H9 (cell line): ENCODE measurements around the gene TM9SF2. TPM values are rescaled to one million over a fixed set of nuclear protein-coding genes. Genes with fewer than 3 reads are reported as not detected.

Experiments used
- DNase-seq: peaks from one replicate; pipeline ENCODE4 v3.0.0-alpha.2; 2017
- H2AFZ ChIP-seq: one replicate; pipeline ENCODE4 v1.6.1; 2013; ENCODE audit warnings: mild to moderate bottlenecking, low read length, control low read depth, moderate library complexity
- H2AK5ac ChIP-seq: 2 replicates; pipeline ENCODE4 v1.6.1; 2013; ENCODE audit warnings: low read length, control low read depth, mixed read lengths; ENCODE audit not compliant: insufficient read length
- H2BK120ac ChIP-seq: one replicate; pipeline ENCODE4 v1.6.1; 2013; ENCODE audit warnings: low read depth, mild to moderate bottlenecking, low read length, control low read depth, inconsistent platforms; ENCODE audit not compliant: poor library complexity, severe bottlenecking
- H2BK12ac ChIP-seq: 2 replicates; pipeline ENCODE4 v1.6.1; 2013; ENCODE audit warnings: low read length, control low read depth, mixed read lengths, low read depth; ENCODE audit not compliant: insufficient read length
- H2BK15ac ChIP-seq: 2 replicates; pipeline ENCODE4 v1.6.1; 2013; ENCODE audit warnings: low read depth, low read length, control low read depth
- H2BK20ac ChIP-seq: one replicate; pipeline ENCODE4 v1.6.1; 2013; ENCODE audit warnings: low read depth, mild to moderate bottlenecking, low read length, control low read depth, inconsistent platforms; ENCODE audit not compliant: poor library complexity, severe bottlenecking
- H2BK5ac ChIP-seq: 2 replicates; pipeline ENCODE4 v1.6.1; 2013; ENCODE audit warnings: low read length, control low read depth, mixed read lengths; ENCODE audit not compliant: insufficient read length
- H3K14ac ChIP-seq: 2 replicates; pipeline ENCODE4 v1.6.1; 2013; ENCODE audit warnings: low read length, control low read depth; ENCODE audit not compliant: insufficient read depth
- H3K18ac ChIP-seq: 2 replicates; pipeline ENCODE4 v1.6.1; 2013; ENCODE audit warnings: low read depth, mild to moderate bottlenecking, mixed read lengths, low read length, control low read depth; ENCODE audit not compliant: insufficient read length
- H3K23ac ChIP-seq: 2 replicates; pipeline ENCODE4 v1.6.1; 2013; ENCODE audit warnings: low read length, control low read depth, mixed read lengths, low read depth; ENCODE audit not compliant: insufficient read length
- H3K23me2 ChIP-seq: 2 replicates; pipeline ENCODE4 v1.6.1; 2013; ENCODE audit warnings: low read depth, mild to moderate bottlenecking, mixed read lengths, low read length, control low read depth; ENCODE audit not compliant: insufficient read length, poor library complexity, severe bottlenecking
- H3K27ac ChIP-seq: 2 replicates; pipeline ENCODE4 v1.5.1; 2013; ENCODE audit warnings: low read length, control low read depth, mixed read lengths, low read depth; ENCODE audit not compliant: insufficient read length
- H3K27me3 ChIP-seq: 2 replicates; pipeline ENCODE4 v1.6.1; 2013; ENCODE audit warnings: low read length, control low read depth, inconsistent platforms; ENCODE audit not compliant: insufficient read depth
- H3K4ac ChIP-seq: 2 replicates; pipeline ENCODE4 v1.6.1; 2013; ENCODE audit warnings: low read depth, mild to moderate bottlenecking, control low read depth, inconsistent platforms, low read length, moderate library complexity
- H3K4me1 ChIP-seq: 2 replicates; pipeline ENCODE4 v1.6.1; 2013; ENCODE audit warnings: low read length, control low read depth, inconsistent platforms; ENCODE audit not compliant: insufficient read depth
- H3K4me2 ChIP-seq: 2 replicates; pipeline ENCODE4 v1.6.1; 2013; ENCODE audit warnings: low read length, control low read depth, mixed read lengths; ENCODE audit not compliant: insufficient read length, insufficient read depth
- H3K56ac ChIP-seq: 2 replicates; pipeline ENCODE4 v1.6.1; 2013; ENCODE audit warnings: low read depth, mild to moderate bottlenecking, mixed read lengths, low read length, control low read depth; ENCODE audit not compliant: insufficient read length
- H3K79me1 ChIP-seq: 2 replicates; pipeline ENCODE4 v1.6.1; 2013; ENCODE audit warnings: low read depth, mild to moderate bottlenecking, moderate library complexity, low read length, control low read depth, inconsistent platforms; ENCODE audit not compliant: insufficient read depth, poor library complexity, severe bottlenecking
- H3K79me2 ChIP-seq: 2 replicates; pipeline ENCODE4 v1.6.1; 2013; ENCODE audit warnings: low read length, control low read depth, inconsistent platforms; ENCODE audit not compliant: insufficient read depth
- H3K9ac ChIP-seq: 2 replicates; pipeline ENCODE4 v1.6.1; 2013; ENCODE audit warnings: low read length, control low read depth, mixed read lengths; ENCODE audit not compliant: insufficient read length; ENCODE audit errors: extremely low read depth
- H3K9me3 ChIP-seq: one replicate; pipeline ENCODE4 v1.6.1; 2013; ENCODE audit warnings: low read depth, low read length, inconsistent platforms; ENCODE audit not compliant: control insufficient read depth
- H3T11ph ChIP-seq: one replicate; pipeline ENCODE4 v1.6.1; 2013; ENCODE audit warnings: mild to moderate bottlenecking, low read length, control low read depth, inconsistent platforms
- H4K20me1 ChIP-seq: one replicate; pipeline ENCODE4 v1.6.1; 2013; ENCODE audit not compliant: control insufficient read depth, insufficient read length, insufficient read depth
- H4K5ac ChIP-seq: 2 replicates; pipeline ENCODE4 v1.6.1; 2013; ENCODE audit warnings: low read depth, mild to moderate bottlenecking, mixed read lengths, low read length, control low read depth; ENCODE audit not compliant: insufficient read length
- H4K8ac ChIP-seq: replicated peaks from 2 replicates; pipeline ENCODE4 v1.6.1; 2013; ENCODE audit warnings: low read length, control low read depth, mixed read lengths, low read depth; ENCODE audit not compliant: insufficient read length
- H4K91ac ChIP-seq: 2 replicates; pipeline ENCODE4 v1.6.1; 2013; ENCODE audit warnings: low read depth, mild to moderate bottlenecking, moderate library complexity, mixed read lengths, low read length, control low read depth; ENCODE audit not compliant: insufficient read length
- H3K27ac Mint-ChIP-seq, 3 experiments: 2 replicates in 2 of 3; 3 replicates in 1 of 3; pipeline ENCODE4 v1.8.0; 2020 to 2021; ENCODE audit warnings: mixed read lengths in 3 of 3, mild to moderate bottlenecking in 1 of 3, moderate library complexity in 1 of 3
- H3K27me3 Mint-ChIP-seq: 2 replicates; pipeline ENCODE4 v1.8.0; 2021; ENCODE audit warnings: low read depth, mild to moderate bottlenecking, moderate library complexity, mixed read lengths
- H3K36me3 Mint-ChIP-seq, 3 experiments: 2 replicates in 2 of 3; 3 replicates in 1 of 3; pipeline ENCODE4 v1.8.0; 2020 to 2021; ENCODE audit warnings: low read depth in 3 of 3, mixed read lengths in 3 of 3; ENCODE audit not compliant: insufficient read depth in 1 of 3
- H3K4me1 Mint-ChIP-seq, 2 experiments: 2 replicates each; pipeline ENCODE4 v1.8.0; 2020; ENCODE audit warnings: mixed read lengths in 2 of 2
- H3K4me3 Mint-ChIP-seq, 2 experiments: 2 replicates in 1 of 2; 3 replicates in 1 of 2; pipeline ENCODE4 v1.8.0; 2020 to 2021; ENCODE audit warnings: mild to moderate bottlenecking in 2 of 2, mixed read lengths in 2 of 2, moderate library complexity in 1 of 2
- H3K9me3 Mint-ChIP-seq, 2 experiments: 2 replicates in 1 of 2; 3 replicates in 1 of 2; pipeline ENCODE4 v1.8.0; 2020; ENCODE audit warnings: mild to moderate bottlenecking in 2 of 2, mixed read lengths in 2 of 2, moderate library complexity in 1 of 2
- CTCF ChIP-seq: fragments of 200-600 bp; sonication (generic); conservative IDR thresholded peaks from 3 replicates; pipeline ENCODE4 v1.8.0; 2021; ENCODE audit warnings: antibody characterized with exemption, mild to moderate bottlenecking
- WGBS: extraction: QIAGEN DNeasy Blood & Tissue Kit; methylation state at CpG from one replicate; pipeline ENCODE4 v1.1.7; 2013; ENCODE audit warnings: missing lambda C conversion rate, low lambda C conversion rate, mixed read lengths; ENCODE audit not compliant: insufficient read length; ENCODE audit errors: extremely low coverage; 5-methylcytosine and 5-hydroxymethylcytosine counted together
- total RNA-seq: library from RNA; stranded (reverse); gene quantifications from 2 replicates; pipeline ENCODE4 v1.2.1, GENCODE V29; 2021

Gene TM9SF2
- total RNA-seq, 1 experiment from 2014 or later: 86.1 TPM

GRCh38 chr13:99596180-99596579 lies 94.9 kb downstream of the TM9SF2 start:
- Histone ChIP-seq H3K56ac (no peak overlapping the region), H3K27ac (no peak overlapping the region), H2AFZ (no peak overlapping the region), H4K5ac (no peak overlapping the region), H2BK120ac (no peak overlapping the region), H3T11ph (no peak overlapping the region), H2BK5ac (no peak overlapping the region), H4K20me1 (no peaks in the 10 kb centered on the region), H2AK5ac (no peak overlapping the region), H3K79me1 (no peaks in the 10 kb centered on the region), H3K79me2 (no peaks in the 10 kb centered on the region), H3K18ac (no peak overlapping the region), H3K9me3 (no peaks in the 10 kb centered on the region), H3K4ac (no peak overlapping the region), H2BK20ac (no peak overlapping the region), H4K91ac (no peak overlapping the region), H3K4me2 (no peak overlapping the region), H4K8ac (no peak overlapping the region), H3K14ac (no peak overlapping the region), H3K4me1 (peaks cover 2% of the 10 kb centered on the region), H3K23me2 (no peaks in the 10 kb centered on the region), H3K27me3 (no peaks in the 10 kb centered on the region), H3K9ac (no peak overlapping the region), H2BK12ac (no peak overlapping the region), H3K23ac (no peak overlapping the region), H2BK15ac (no peak overlapping the region)
- H3K9me3 Mint-ChIP-seq: peaks cover 0 to 3% of the 10 kb centered on the region in 2 experiments; a peak in 2 of 5 replicates
- no peak overlapping the region for H3K4me3 Mint-ChIP-seq
- TF ChIP-seq CTCF: no peak
- H3K36me3 Mint-ChIP-seq: no peaks in the 10 kb centered on the region
- no peaks in the 10 kb centered on the region for H3K27me3 Mint-ChIP-seq
- DNase-seq: no peak
- no CpG with 5 or more reads among the region's 5 CpGs for WGBS
- H3K27ac Mint-ChIP-seq: no peak overlapping the region
- H3K4me1 Mint-ChIP-seq: peaks cover 9 to 14% of the 10 kb centered on the region in 2 experiments
